Panc1 (cell line): ENCODE results near the gene CMIP.
A peak's percentile ranks its signal among the peaks of the same experiment; 100 is the strongest.

Experiments used
- POLR2AphosphoS5 ChIP-seq: IDR thresholded peaks from 2 replicates; pipeline ENCODE4 v1.6.1; 2012; ENCODE audit warnings: mild to moderate bottlenecking, low read depth, low read length, moderate library complexity
- SIN3A ChIP-seq: IDR thresholded peaks from 2 replicates; pipeline ENCODE4 v1.6.1; 2012; ENCODE audit warnings: low read depth, mild to moderate bottlenecking, low read length, moderate library complexity, borderline replicate concordance; ENCODE audit not compliant: insufficient read depth
- TCF7L2 ChIP-seq: IDR thresholded peaks from 2 replicates; pipeline ENCODE4 v1.6.1; 2011; ENCODE audit warnings: mild to moderate bottlenecking, low read depth, low read length, inconsistent platforms
- TF ChIP-seq, protein P1 (sequence below): fragments of 450-650 bp; IDR thresholded peaks from 2 replicates; pipeline ENCODE4 v1.5.1; 2017; ENCODE audit warnings: mild to moderate bottlenecking
- TF ChIP-seq, protein P2 (sequence below), 2 experiments: IDR thresholded peaks; 2 replicates each; pipeline ENCODE4 v1.6.1; 2011 to 2012; ENCODE audit warnings: low read depth in 2 of 2, control low read depth in 1 of 2, low read length in 1 of 2, mild to moderate bottlenecking in 1 of 2, moderate library complexity in 1 of 2; ENCODE audit not compliant: insufficient read depth in 1 of 2

DNA sequence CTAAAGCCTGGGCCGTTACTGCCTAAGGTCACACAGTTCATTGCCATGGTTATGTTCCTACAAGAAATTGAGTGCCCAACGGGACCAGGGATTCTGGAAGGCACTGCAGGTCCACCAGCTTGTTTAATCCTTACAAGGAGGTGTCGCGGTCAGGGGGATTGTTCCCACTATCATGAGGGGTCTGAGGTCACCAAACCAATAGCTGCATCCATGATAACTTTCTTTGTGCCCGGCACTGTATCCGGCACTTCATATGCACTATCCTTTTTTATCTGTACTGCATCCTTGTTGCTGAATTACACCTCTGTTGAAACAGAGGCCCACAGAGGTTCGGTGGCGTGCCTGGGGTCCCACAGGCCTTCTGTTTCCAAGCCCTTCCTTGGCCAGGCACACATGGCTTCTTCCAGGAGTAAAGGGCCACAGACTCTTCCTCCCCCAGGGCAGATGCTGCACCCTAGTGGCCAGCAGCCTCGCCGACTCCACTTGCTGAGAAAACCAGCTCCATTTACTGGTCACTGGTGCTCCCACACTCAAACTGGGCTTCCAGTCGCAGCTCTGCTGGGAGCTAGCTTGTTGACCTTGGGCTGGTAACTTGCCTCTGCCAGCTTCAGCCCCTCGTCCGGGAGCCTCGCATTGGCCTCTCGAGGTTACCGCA, 252.5 kb downstream of the CMIP start:
- TF ChIP-seq POLR2AphosphoS5 (no peak), TCF7L2 (no peak), SIN3A (no peak)
- TF ChIP-seq, protein P1, sequence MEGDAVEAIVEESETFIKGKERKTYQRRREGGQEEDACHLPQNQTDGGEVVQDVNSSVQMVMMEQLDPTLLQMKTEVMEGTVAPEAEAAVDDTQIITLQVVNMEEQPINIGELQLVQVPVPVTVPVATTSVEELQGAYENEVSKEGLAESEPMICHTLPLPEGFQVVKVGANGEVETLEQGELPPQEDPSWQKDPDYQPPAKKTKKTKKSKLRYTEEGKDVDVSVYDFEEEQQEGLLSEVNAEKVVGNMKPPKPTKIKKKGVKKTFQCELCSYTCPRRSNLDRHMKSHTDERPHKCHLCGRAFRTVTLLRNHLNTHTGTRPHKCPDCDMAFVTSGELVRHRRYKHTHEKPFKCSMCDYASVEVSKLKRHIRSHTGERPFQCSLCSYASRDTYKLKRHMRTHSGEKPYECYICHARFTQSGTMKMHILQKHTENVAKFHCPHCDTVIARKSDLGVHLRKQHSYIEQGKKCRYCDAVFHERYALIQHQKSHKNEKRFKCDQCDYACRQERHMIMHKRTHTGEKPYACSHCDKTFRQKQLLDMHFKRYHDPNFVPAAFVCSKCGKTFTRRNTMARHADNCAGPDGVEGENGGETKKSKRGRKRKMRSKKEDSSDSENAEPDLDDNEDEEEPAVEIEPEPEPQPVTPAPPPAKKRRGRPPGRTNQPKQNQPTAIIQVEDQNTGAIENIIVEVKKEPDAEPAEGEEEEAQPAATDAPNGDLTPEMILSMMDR, result peak; percentile 83
- TF ChIP-seq, protein P2, sequence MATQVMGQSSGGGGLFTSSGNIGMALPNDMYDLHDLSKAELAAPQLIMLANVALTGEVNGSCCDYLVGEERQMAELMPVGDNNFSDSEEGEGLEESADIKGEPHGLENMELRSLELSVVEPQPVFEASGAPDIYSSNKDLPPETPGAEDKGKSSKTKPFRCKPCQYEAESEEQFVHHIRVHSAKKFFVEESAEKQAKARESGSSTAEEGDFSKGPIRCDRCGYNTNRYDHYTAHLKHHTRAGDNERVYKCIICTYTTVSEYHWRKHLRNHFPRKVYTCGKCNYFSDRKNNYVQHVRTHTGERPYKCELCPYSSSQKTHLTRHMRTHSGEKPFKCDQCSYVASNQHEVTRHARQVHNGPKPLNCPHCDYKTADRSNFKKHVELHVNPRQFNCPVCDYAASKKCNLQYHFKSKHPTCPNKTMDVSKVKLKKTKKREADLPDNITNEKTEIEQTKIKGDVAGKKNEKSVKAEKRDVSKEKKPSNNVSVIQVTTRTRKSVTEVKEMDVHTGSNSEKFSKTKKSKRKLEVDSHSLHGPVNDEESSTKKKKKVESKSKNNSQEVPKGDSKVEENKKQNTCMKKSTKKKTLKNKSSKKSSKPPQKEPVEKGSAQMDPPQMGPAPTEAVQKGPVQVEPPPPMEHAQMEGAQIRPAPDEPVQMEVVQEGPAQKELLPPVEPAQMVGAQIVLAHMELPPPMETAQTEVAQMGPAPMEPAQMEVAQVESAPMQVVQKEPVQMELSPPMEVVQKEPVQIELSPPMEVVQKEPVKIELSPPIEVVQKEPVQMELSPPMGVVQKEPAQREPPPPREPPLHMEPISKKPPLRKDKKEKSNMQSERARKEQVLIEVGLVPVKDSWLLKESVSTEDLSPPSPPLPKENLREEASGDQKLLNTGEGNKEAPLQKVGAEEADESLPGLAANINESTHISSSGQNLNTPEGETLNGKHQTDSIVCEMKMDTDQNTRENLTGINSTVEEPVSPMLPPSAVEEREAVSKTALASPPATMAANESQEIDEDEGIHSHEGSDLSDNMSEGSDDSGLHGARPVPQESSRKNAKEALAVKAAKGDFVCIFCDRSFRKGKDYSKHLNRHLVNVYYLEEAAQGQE (IDR thresholded peaks at IDR 0.05; ENCODE audit: insufficient read depth in 1 of 2, low read depth in 2 of 2, low read length in 1 of 2), result no peak
